Left renal cortex interstitium (tissue), 4 donors: ENCODE results near the gene ELL3. TPM values are rescaled to one million over a fixed set of nuclear protein-coding genes. Genes with fewer than 3 reads are reported as not detected.
"Not testable (repeated sequence)": the region's sequence is repeated elsewhere in the genome, so short reads cannot be mapped to it uniquely, and the experiment has no call there.

ENCODE experiments used
- DNase-seq, 4 donors: peaks; one replicate each; pipeline ENCODE4 v3.0.0-alpha.2; 2013; ENCODE audit warnings: low read depth in 4 of 4, low spot score in 2 of 4, missing footprints in 1 of 4
- polyA plus RNA-seq, 4 donors: library from polyadenylated mRNA; unstranded; fragments of 120-200 nt; gene quantifications; one replicate each; pipeline ENCODE4 v1.2.1, GENCODE V29; 2013; ENCODE audit not compliant: insufficient read length in 4 of 4

ELL3 gene
- 1 to 10 TPM; 3.2 to 5.1 (median 3.8) TPM for polyA plus RNA-seq

GRCh38 chr15:43776718-43777266 lies at the start of gene ELL3:
Gene ELL3, minus strand, starts transcription at chr15:43776966. Its CDS starts 65 bp downstream, at chr15:43776901.
- DNase-seq: peak in 1 of 4 donors; percentile 51

GRCh38 chr15:43826029-43826507 lies 49.3 kb upstream of the ELL3 start:
- no peak for DNase-seq

- DNase-seq: not testable (repeated sequence)
These were observed 48.5 kb upstream of the ELL3 start for GRCh38 chr15:43825305-43825704.

GRCh38 chr15:43824302-43825246 lies 47.8 kb upstream of the ELL3 start, which contains the start of gene MFAP1:
Gene MFAP1, minus strand, starts transcription at chr15:43824690. Its CDS starts 121 bp downstream, at chr15:43824569.
- peak; percentile 84 to 94 (median 88) for DNase-seq

GRCh38 chr15:43821505-43821904 lies 44.7 kb upstream of the ELL3 start:
- no peak for DNase-seq

- not testable (repeated sequence) for DNase-seq
These were observed 38.3 kb upstream of the ELL3 start for GRCh38 chr15:43815064-43815463.

- DNase-seq: no peak
These were observed 32.4 kb upstream of the ELL3 start for GRCh38 chr15:43808960-43809678.

GRCh38 chr15:43808435-43808950 lies 31.7 kb upstream of the ELL3 start:
- DNase-seq: no peak

GRCh38 chr15:43802676-43803075 lies 25.9 kb upstream of the ELL3 start:
- DNase-seq: not testable (repeated sequence)

- peak in 3 of 4 donors; percentile 52 to 86 (median 78) for DNase-seq
These were observed 23.7 kb upstream of the ELL3 start, which contains the start of gene HYPK for GRCh38 chr15:43800286-43801141. Gene HYPK, plus strand, starts transcription at chr15:43800599. Its CDS starts 24 bp downstream, at chr15:43800623.

- DNase-seq: no peak
These were observed 23.1 kb upstream of the ELL3 start, which contains the start of gene SERINC4 for GRCh38 chr15:43799945-43800285. Gene SERINC4, minus strand, starts transcription at chr15:43800220. Its CDS starts 234 bp downstream, at chr15:43799986.

- DNase-seq: no peak
These were observed 22.6 kb upstream of the ELL3 start for GRCh38 chr15:43799209-43799944.

- DNase-seq: no peak
These were observed 19.8 kb upstream of the ELL3 start for GRCh38 chr15:43796566-43796965.

- no peak for DNase-seq
These were observed 19.2 kb upstream of the ELL3 start for GRCh38 chr15:43795997-43796396.

- DNase-seq: no peak
These were observed 18.4 kb upstream of the ELL3 start for GRCh38 chr15:43795197-43795596.

- no peak for DNase-seq
These were observed 17.7 kb upstream of the ELL3 start for GRCh38 chr15:43794269-43795037.

GRCh38 chr15:43793647-43794046 lies 16.9 kb upstream of the ELL3 start:
- no peak for DNase-seq
